GM12864 (cell line): ENCODE results near the gene HASPIN.

Experiments
- DNase-seq: peaks from one replicate; pipeline ENCODE4 v3.0.0-alpha.2; 2011; ENCODE audit warnings: low read depth
- H3K4me3 ChIP-seq: 2 replicates; pipeline ENCODE4 v1.5.1; 2011; ENCODE audit warnings: mild to moderate bottlenecking, low read depth, low read length, control low read depth
- TF ChIP-seq, protein P1 (sequence below): IDR thresholded peaks from 2 replicates; pipeline ENCODE4 v1.5.1; 2011; ENCODE audit warnings: low read depth, mild to moderate bottlenecking, moderate library complexity, low read length, control low read depth, inconsistent platforms; ENCODE audit errors: missing control alignments

The HASPIN gene

DNA sequence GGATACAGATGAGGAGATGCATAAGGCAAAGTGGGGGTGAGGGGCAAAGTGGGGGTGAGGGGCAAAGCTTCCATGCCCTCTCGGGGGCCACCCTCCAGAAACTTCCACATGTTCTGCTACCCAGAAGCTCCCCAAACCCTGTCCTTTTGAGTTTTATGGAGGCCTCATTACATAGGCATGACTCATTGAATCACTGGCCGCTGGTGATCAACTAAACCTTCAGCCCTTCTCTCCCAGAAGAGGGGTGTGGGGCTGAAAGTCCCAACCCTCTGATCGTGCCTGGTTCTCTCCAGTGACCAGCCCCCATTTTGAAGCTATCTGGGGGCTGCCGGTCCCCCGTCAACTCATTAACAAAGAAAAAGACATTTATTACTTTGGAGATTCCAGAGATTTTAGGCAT lies 49.8 kb downstream of the HASPIN start:
- TF ChIP-seq, protein P1, sequence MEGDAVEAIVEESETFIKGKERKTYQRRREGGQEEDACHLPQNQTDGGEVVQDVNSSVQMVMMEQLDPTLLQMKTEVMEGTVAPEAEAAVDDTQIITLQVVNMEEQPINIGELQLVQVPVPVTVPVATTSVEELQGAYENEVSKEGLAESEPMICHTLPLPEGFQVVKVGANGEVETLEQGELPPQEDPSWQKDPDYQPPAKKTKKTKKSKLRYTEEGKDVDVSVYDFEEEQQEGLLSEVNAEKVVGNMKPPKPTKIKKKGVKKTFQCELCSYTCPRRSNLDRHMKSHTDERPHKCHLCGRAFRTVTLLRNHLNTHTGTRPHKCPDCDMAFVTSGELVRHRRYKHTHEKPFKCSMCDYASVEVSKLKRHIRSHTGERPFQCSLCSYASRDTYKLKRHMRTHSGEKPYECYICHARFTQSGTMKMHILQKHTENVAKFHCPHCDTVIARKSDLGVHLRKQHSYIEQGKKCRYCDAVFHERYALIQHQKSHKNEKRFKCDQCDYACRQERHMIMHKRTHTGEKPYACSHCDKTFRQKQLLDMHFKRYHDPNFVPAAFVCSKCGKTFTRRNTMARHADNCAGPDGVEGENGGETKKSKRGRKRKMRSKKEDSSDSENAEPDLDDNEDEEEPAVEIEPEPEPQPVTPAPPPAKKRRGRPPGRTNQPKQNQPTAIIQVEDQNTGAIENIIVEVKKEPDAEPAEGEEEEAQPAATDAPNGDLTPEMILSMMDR: no peak
- H3K4me3 ChIP-seq: no peak overlapping the region
- no peak for DNase-seq

DNA sequence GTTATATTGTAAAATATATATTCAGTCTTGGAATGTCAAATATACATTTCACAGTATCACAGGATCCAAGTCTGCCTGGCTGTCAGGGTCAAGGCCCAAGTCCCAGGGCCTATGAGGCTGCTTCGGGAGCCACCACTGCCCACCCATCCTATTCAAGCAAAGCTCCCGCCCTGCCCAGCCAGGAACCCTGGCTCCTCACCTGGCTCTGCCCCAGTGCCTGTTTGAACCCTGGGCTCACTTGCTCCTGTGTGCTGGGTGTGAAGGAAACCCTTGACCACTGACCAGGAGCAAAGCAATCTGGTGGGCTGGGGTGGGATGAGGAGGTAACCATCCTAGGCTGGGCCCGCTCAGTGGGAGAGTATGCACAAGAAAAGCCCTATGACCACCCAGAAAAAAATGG lies 50.3 kb downstream of the HASPIN start:
- no peak overlapping the region for H3K4me3 ChIP-seq
- TF ChIP-seq, protein P1: no peak
- no peak for DNase-seq
